ENCODE measurements around the gene CHAF1A.

The CHAF1A gene

DNA sequence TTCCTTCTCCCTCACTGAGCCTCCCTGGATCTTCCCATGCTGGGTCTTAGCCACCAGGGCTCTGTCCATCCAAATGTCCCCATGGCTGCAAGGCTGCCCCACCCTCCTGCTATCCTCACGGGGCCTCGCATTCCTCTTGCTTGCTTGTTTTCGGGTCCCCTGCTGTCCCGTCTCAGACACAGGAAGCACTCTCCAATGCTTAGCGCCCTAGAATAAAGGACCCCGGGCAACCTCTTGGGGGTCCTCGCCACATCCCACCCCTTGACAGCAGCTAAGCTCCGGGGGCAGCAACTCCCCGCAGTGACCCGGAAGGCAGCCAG is 25.8 kb upstream of the CHAF1A start:
- in situ Hi-C loops (cut with HindIII; ENCODE audit: low sequenced_read_pairs), result no loop called here

DNA sequence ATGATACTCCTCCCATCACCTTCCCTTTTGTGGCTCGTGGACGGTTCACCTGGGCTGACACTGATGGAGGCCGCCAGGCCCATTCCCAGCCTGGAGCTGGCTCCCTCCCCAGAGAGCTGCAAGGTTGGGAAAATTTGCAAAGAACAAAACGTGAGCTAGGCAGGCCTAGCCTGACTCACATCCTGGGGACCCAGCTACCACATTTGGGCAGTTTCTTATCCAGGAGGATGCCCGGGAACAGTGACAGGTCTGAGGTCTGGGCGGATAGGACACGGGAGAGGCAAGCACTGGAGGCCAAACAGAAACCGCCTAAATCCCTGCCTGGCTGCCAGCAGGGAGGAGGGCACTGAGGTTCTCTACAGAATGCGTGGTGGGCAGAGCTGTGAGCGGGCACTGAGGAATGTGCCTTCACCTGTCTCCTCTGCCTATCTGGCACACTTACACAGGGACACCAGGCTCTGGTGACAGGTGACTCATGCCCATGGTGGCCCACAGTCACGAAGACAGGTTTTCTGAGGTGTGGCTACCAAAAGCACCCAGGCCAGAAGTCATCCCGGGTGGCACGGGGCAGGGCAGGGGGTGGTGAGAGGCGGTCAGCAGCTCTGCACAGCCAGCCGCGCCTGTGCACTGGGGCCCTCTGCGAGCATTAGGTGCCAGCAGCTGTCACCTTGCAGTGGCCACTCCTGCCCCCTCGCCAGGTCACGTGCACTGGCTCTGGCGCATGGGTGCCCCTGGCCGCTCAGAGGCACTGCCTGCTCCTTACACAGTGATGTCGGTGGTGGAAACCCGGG is 25.3 kb upstream of the CHAF1A start:
- in situ Hi-C loops (cut with HindIII; ENCODE audit: low sequenced_read_pairs), result no loop called here

DNA sequence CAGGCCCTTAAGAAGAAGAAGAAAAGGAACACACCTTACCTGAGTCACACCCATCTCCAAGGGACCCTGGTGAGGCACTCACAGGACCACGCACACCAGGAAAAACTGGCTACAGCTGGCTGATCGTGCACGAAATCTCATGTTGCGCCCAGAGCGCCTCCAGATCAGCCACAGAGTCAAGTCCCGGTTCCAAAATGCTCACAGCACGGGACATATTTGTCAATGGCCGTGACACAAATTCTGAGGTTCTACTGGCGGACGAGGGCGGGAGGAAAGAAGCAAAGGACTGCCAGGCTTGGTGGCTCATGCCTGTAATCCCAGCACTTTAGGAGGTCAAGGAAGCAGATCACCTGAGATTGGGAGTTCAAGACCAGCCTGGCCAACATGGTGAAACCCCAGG is 23.6 kb upstream of the CHAF1A start:
- in situ Hi-C loops (cut with HindIII; ENCODE audit: low sequenced_read_pairs), result no loop called here

DNA sequence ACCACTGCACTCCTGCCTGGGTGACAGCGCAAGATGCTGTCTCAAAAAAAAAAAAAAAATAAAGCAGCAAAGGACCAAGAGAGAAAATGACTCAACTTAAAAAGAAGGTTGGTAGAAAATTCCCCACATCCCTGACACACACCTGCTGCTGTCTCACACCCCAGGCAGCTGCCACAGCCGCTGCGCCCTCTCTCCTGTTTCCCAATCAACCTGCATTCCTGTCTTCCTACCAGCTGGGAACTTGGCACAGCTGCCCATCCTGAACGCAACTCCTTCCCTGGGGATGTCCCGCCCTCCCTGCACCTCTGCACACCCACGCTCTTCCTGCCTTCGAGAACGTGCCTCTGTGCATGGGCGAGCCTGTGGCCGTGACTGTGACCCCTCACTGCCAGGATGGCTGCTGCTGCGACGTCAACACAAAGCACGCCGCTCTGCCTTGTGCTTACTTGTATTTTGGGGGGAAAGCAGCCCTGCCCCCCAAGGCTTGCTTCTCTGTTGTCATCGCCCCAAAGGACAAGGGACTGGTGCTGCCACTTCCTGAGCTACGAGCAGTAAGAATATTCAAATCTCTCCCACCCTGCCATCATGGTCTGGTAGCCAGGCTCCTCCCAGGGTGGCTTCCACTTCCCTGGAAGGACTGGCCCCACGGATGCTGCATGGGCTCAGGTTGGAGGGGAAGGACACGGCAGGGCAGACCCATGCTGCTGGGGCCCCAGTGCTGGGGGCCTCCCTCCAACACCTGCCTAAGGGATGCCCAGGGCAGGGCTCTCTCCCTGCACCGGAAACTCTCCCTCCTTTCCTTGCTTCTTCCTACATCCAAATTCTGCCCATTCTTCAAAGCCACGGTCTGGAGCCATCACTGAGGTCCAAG is 22.8 kb upstream of the CHAF1A start:
- in situ Hi-C loops (cut with HindIII; ENCODE audit: low sequenced_read_pairs), result no loop called here

DNA sequence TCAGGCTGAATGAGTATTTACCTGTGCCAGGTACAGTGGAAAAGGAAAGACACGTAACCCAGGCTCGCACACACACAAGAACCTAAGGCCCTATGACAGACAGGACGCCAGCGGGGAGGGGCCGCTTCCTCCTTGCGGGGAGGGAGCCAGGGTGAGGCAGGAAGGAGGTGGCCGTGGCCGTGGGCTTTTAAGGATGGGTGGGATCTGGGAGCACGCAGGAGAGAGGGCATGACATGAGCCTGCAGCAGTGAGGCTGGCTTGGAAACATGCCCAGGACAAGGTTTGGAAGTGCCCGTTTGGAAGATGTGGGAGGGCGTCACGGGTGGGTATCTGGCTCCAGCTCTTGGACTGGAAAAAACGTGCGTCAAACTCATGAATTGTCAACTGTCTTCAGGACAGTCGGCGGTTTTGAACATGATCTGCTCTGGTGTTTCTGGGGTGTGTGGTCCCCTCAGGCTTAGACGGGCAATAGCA is 22.1 kb upstream of the CHAF1A start:
- in situ Hi-C loops (cut with HindIII; ENCODE audit: low sequenced_read_pairs), result no loop called here

DNA sequence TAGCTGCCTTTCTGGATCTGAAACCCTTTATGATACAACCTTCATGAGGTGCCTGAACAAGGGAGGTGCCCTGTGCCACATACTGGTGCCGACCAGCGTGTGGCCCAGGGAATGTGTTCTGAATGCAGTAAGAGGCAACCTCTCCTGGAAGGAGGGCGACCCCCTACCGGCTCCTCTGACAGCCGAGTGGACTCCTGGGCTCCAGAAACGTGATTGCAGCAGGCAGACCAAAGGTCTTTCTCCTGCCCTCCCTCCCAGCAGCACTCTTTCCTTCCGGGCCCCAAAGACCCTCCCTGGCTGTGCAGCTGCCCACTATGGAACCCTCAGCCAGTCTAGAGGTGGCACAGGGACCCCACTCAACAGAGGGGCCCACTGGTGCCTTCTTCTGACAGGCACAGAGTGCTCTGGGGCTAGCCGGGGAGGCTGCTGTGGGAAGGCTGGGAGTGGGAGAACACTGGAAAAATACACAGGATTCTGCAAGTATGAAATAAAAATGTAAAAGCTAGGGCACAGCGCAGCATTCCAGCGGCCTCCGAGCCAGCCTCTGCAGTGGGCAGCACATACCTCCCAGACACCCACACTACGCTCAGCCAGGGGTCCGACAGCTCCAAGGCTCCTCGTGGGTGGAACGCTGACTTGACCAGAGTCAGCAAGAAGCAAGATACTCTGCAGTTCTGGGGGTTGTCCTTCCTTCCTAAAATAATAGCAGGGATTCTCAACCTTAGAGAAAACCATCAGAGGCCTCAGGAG is 17.0 kb upstream of the CHAF1A start:
- in situ Hi-C loops (cut with HindIII; ENCODE audit: low sequenced_read_pairs), result no loop called here

DNA sequence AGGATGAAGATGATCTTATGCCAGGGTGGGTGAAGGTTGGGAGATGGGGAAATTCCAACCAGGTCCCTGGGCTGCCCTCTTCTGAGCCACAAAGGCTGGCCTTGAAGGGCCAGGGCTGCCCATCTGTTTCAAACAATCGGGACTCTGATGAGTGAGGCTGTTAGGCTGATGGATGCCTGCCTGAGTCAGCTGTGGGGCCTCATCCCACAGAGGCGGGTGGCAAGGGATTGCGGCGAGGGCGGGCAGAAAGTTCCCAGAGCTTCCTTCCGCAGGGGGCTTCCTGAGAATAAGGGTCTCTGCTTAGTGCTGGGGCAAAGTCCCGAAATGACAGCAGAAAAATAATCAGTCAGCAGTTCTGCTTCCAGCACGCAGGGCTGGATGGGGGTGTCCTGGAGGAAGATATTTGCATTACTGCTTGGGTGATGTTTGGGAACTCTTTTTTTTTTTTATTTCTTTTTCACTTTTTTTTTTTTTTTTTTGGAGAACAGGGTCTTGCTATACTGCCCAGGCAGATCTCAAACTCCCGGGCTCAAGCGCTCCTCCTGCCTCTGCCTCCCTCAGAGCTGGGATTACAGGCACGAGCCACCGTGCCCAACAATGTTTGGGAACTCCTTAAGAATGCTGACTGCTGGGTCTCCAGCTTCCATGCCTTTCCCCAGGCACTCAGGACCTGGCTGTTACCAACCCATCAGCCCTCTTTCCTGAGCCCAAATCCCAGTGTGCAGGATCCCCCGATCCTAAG is 16.2 kb upstream of the CHAF1A start:
- in situ Hi-C loops (cut with HindIII; ENCODE audit: low sequenced_read_pairs), result no loop called here

DNA sequence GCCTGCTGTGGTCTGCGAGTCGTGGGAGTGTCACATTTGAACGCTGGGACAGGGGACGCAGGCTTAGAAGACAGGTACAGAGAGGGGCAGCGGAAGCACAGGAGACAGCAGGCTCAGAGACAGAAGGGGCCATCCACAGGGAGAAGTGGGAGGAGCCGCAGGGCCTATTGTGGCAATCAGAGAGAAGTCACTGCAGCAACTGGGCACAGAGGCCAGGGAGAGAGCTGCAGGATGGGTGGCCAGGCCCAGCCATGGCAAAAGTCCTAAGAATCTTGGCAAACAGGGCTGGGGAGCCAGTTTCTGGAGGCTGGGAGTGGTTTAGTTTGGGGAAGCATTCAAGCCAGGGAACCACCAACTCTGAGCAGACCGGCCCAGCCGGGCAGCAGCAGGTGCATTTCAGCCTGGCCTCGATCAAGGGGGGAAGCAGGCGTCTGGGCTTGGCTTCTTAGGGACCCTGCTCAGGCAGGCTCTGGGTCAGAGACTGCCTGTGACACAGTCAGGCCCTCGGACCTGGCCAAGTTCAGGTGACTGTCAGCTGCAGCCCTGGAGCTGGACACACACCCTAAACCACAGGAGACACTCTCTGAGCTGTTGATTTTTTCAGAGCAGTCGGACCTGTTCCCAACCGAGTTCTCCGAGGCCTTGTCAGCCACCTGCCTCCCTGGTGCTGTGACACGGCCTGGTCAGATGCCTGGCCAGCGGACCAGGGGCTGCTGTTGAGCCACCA is 13.9 kb upstream of the CHAF1A start:
- in situ Hi-C loops (cut with HindIII; ENCODE audit: low sequenced_read_pairs), result no loop called here

DNA sequence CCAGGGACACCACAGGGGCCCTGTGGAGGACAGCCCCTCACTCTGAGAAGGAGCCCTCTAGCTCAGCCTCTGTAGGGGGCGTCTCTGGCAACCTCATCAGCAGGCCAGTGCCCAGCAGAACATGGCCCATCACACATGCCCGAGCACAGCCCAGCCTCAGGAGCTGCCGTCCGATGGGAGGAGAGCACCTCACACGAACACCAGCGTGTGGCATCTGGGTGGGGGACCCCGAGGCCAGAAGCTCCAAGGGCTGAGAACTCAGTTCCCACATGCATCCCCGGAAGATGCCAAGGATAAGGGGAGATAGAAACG is 13.4 kb upstream of the CHAF1A start:
- in situ Hi-C loops (cut with HindIII; ENCODE audit: low sequenced_read_pairs), result no loop called here

DNA sequence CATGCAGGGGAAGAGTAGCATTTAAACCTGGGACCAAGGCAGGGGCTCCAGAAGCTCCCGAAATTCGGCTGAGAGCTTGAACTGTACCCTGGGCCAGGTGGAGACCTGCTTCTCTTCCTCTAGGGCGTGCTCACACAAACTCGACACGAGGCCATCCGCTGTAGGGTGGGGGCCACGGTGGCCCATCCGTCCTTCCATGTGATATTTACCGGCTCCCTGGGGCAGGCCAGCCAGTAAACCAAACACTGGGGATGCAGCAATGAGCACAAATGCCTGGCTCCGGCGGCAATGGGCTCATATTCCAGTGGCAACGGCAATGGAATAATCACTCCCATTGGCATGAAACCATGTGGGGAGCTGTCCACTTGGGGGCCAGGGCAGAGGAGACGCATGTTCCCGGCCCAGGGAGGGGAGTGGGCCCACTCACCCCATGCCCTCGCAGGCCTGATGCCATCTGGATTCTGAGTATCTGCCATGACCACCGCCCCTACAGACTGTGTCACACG is 12.9 kb upstream of the CHAF1A start:
- in situ Hi-C loops (cut with HindIII; ENCODE audit: low sequenced_read_pairs), result no loop called here

DNA sequence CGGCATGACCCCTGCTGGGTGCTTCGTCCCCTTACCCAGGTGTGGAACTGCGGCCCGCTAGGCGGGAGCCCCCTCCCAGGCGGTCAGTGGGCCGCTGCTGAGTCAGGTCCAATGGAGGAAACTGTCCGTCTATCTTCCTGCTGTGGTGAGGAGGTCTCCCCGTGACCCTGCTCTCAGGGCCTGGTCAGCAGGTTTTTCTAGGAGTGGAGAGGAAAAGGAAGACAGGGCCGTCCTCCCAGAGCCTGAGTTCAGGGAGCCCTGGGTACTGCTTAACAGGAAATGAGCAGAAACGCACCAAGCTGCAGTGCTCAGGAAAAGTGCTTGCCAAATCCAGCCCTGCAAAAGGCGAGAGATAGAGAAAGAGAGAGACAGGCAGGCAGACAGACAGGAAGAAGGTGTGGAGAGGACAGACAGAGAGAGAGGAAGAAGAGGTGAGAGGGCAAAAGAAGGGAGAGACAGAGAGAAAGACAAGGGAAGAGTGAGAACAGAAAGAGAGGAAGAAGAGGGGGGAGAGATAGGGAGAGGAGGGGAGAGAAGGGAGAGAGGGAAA is 12.3 kb upstream of the CHAF1A start:
- in situ Hi-C loops (cut with HindIII; ENCODE audit: low sequenced_read_pairs), result no loop called here

DNA sequence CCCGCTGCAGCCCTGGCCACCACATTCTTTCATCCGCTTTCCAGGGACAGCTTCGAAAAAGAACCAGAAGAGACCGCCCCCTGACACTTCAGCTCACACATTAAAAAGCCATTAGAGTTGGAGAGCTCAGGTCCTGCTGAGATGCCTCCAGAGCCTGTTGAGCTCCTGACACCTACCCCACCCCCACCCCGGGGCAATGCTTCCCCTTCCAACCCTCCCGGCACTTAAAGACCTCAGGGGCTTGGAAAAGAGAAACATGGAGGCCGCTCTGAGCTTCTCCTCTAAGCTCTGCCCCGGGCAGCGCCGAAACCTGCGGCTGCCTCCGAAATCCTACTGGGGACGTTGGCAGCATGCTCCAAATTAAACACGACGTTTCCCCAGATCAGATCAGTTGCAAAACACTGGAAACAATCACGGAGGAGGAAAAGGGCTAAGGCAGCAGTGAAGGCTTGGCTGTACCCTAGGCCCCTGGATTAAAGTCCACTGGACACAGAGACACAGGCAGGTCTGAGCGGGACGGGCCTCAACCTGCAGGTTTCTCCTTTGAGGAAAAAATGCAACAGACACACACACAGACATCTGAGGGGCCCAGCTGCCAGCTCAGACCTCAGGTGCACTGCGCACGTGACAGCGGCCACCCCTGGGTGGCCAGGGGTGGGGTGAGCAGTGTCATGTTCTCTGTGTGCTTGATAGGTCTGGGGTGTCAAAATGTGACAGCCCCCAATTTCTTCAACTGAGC is 11.7 kb upstream of the CHAF1A start:
- in situ Hi-C loops (cut with HindIII; ENCODE audit: low sequenced_read_pairs), result no loop called here

DNA sequence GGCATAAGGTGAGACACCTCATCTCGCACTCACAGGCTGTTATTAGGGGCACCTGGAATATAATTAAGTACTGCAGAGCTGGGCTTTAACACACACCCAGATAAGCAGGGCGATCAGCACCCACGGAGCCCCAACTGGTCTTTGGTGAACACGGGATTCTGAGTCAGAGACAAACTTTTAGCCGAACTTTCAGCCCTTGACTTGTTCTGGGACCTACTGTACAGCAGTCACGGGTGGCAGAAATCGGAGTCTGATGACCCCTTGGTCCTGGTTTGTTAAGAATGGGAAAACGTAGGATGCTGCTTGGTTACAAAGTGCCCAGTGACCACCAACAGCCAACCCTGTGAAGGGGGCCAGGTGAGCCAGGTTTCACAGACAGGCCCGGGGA is 11.1 kb upstream of the CHAF1A start:
- in situ Hi-C loops (cut with HindIII; ENCODE audit: low sequenced_read_pairs), result no loop called here

DNA sequence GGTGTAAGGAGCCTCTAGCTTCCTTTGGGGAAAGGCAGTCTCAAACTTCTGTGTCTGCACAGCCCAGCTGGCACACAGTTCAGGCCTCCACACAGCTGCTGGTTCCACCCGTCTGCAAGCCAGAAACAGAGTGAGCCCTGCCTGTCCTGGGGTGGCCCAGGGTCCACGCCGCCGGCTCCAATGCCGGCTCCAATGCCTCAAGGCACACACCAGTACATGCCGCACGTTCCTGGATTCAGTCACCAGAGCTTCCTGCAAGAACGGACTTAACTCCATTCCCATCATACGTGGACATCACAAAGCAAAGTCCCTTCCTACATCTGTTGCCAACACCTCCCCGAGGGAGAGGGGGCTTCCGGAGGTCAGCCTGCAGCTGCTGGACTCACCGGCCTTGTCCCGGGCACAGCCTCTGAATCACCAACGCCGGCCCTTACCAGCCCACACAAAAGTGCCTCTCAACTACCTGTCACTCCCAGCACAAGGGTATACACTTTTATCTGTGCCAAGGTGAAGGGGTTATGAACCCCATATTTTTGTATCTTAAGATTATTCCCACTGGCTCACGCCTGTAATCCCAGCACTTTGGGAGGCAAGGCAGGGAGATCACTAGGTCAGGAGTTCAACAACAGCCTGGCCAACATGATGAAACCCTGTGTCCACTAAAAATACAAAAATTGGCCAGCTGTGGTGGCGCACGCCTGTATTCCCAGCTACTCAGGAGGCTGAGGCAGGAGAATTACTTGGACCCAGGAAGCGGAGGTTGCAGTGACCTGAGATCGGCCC is 10.5 kb upstream of the CHAF1A start:
- in situ Hi-C loops (cut with HindIII; ENCODE audit: low sequenced_read_pairs), result no loop called here

DNA sequence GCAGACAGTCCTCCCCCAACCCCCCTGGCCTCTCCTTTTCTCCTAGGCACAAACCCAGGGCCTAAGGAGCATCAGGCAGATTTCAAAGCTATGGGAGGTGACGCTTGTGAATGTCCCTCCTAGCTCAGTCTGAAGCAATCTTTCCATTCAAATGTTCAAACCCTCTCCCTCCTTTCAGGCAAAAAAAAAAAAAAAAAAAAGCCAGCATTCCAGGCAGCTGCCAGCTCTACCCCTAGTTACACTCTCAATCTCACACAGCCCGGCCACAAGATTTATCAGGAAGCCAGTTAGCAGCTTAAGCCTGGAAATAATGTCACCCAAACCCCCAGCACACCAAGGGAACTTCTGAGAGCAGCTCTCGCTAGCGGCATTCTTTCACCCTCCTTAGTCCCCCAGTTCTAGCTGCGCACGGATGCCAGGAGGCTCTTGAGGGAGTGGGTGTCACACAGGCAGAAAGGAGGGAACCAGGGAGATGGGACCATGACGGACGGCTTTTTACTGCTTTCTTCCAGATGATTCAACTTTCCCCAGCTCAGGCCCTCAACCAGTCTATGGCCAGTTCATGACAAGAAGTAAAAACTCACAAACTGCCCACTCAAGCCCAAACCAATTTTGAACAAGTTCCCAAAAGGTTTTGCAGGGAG is 8.4 kb upstream of the CHAF1A start:
- in situ Hi-C loops (cut with HindIII; ENCODE audit: low sequenced_read_pairs), result no loop called here

DNA sequence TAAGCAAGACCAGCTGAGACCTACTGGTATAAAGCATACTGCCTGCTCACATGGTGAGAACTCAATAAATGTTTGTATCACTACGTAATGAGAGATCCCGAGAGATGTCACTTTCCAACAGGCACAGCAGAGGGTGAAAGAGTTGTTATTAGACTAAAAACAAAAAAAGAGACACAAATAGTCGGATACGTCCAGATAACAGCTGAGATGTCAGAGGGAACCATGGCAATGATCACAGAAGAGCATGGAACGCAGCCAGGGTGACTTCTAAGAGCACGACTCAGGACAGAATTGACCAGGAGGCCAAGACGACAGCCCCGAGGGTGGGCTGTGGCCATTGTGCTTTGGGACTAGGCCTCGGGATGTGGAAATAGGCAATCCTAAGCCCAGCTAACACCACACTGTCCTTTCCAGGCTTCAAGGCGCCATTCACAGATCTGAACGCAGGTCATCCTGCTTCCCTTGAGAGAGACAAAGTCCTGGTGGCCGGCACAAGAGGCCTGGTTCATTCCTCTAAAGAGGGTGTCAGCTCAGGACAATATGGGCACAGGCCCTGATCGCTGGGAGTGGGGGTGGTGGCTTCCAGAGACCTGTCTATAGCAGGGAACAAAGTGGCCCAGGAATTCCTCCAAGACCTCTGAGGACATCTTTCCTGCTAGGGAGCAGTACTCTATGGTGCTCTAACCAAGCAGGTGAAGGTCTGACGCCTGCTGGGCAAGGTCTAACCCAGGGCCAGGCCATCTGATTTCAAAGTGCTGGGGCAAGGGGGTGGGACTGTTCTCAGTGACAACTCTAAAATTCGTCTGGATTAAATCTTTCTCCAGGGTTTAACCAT is 5.3 kb upstream of the CHAF1A start:
- in situ Hi-C loops (cut with HindIII; ENCODE audit: low sequenced_read_pairs), result no loop called here

DNA sequence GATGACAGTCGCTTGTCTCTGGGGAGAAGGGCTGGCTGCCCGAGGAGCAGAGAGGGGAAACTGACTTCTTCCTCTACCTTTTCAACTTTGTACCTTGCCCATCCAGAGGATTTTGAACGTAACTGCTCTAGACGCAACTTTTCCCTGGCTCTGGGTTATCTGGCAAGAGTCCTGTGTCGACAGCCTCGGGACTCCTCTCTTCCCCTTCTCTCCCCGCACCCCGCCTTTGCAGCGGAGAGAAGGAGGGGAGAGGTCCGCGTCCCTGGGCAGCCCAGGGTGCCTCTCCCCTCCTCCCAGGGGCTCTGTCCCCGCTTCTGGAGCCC is 2.7 kb upstream of the CHAF1A start:
- in situ Hi-C loops (cut with HindIII; ENCODE audit: low sequenced_read_pairs), result no loop called here
